Testis (tissue), 2 donors: ENCODE results near the gene NCS1.

ENCODE experiments used
- CTCF ChIP-seq, 3 experiments: fragments of 450-650 bp in 2 of 3; fragments of 200-600 bp in 1 of 3; sonication (generic) in 1 of 3; IDR thresholded peaks; one replicate each; pipeline ENCODE4 v1.5.1; 2016 to 2019; ENCODE audit warnings: antibody characterized with exemption in 3 of 3, mild to moderate bottlenecking in 2 of 3, moderate library complexity in 1 of 3
- POLR2A ChIP-seq: fragments of 450-650 bp; IDR thresholded peaks from one replicate; pipeline ENCODE4 v1.6.1; 2017; ENCODE audit warnings: antibody characterized with exemption, mild to moderate bottlenecking, moderate library complexity

- no peak for TF ChIP-seq CTCF (IDR thresholded peaks at IDR 0.05)
- TF ChIP-seq POLR2A, result no peak
Observed at GRCh38 chr9:130167927-130168326, 4.3 kb upstream of the NCS1 start.
